ENCODE results near the gene NFKB2.

NFKB2 gene

DNA sequence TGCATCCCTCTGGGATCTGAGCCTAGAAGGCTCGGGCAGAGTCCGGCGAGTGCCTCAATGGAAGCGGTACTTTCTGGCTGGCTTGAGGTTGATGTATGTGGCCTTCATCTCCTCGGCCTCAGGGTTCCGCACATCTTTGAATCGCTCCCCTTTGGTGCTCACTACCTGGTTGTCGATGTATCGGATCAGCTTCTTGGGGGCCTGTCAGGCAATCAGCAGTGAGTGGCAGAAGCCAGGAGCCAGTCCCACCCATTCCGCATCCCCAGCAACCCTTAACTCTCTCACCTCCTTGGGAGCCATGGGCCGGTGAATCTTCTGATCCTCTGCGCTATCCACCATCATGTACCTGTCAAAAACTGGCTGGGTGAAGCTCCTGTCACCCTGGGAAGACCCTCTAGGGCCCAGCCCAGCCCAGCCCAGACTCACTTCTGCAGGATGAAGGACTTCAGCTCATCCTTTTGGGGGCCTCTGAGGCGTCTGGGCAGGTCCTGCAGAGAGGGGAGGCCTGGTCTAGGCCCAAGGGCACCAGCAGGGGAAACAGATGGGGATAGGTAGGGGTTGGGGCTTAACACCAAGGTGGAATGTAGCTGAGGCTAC is 28.0 kb downstream of the NFKB2 start:
- Histone ChIP-seq H3K27me3 (peaks cover 17% of the 10 kb centered on the region), H3K4me3 (ENCODE audit: low read depth in 1 of 2, low read length in 1 of 2) (no peak overlapping the region), H3K4me1 (ENCODE audit: control insufficient read depth in 1 of 2, insufficient read depth in 1 of 2, low read depth in 1 of 2, low read length in 1 of 2) (peaks cover 37 to 45% of the 10 kb centered on the region in 2 experiments), H3K9me3 (no peaks in the 10 kb centered on the region), H3K36me3 (peaks cover 16% of the 10 kb centered on the region), H3K27ac (no peak overlapping the region)
- no peak for TF ChIP-seq CTCF (IDR thresholded peaks at IDR 0.05)

DNA sequence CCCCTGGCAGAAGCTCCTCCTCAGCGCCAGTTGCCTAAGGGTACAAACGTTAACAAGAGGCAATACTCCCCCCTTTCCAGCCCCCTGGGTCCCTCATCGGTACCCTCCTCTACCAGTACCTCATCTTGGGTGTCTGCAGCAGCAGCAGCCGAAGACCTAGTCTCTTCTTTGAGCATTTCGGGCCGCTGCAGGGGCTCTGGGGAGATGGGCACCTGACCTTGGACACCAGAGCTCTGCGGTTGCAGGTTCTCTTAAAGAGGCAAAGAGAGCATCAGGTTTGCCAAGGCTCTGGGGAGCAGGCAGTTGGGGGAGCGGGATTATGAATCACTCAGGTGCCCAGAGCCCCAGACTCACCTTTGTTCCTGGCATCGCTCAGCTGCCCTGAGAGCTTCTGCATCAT is 28.6 kb downstream of the NFKB2 start:
- no peak for TF ChIP-seq CTCF (IDR thresholded peaks at IDR 0.05)
- Histone ChIP-seq H3K9me3 (no peaks in the 10 kb centered on the region), H3K27me3 (peaks cover 10% of the 10 kb centered on the region), H3K36me3 (peaks cover 16% of the 10 kb centered on the region), H3K4me1 (ENCODE audit: control insufficient read depth in 1 of 2, insufficient read depth in 1 of 2, low read depth in 1 of 2, low read length in 1 of 2) (peaks cover 34 to 41% of the 10 kb centered on the region in 2 experiments), H3K27ac (no peak overlapping the region), H3K4me3 (ENCODE audit: low read depth in 1 of 2, low read length in 1 of 2) (no peak overlapping the region)

GRCh38 chr10:102424916-102425315 is 29.4 kb downstream of the NFKB2 start:
- TF ChIP-seq CTCF (IDR thresholded peaks at IDR 0.05): no peak
- H3K4me1 ChIP-seq (ENCODE audit: control insufficient read depth in 1 of 2, insufficient read depth in 1 of 2, low read depth in 1 of 2, low read length in 1 of 2): peaks cover 26 to 33% of the 10 kb centered on the region in 2 experiments

GRCh38 chr10:102425444-102425843 is 29.9 kb downstream of the NFKB2 start:
- peaks cover 21 to 28% of the 10 kb centered on the region in 2 experiments for H3K4me1 ChIP-seq (ENCODE audit: control insufficient read depth in 1 of 2, insufficient read depth in 1 of 2, low read depth in 1 of 2, low read length in 1 of 2)
- no peak overlapping the region for H3K4me3 ChIP-seq (ENCODE audit: low read depth in 1 of 2, low read length in 1 of 2)
- H3K9me3 ChIP-seq: no peaks in the 10 kb centered on the region
- no peaks in the 10 kb centered on the region for H3K27me3 ChIP-seq
- peaks cover 16% of the 10 kb centered on the region for H3K36me3 ChIP-seq
- TF ChIP-seq CTCF (IDR thresholded peaks at IDR 0.05): no peak
- no peak overlapping the region for H3K27ac ChIP-seq

More at GRCh38 chr10:102424916-102425315, 29.4 kb downstream of the NFKB2 start:
- no peak overlapping the region for H3K27ac ChIP-seq
- H3K27me3 ChIP-seq: peaks cover 2% of the 10 kb centered on the region
- H3K36me3 ChIP-seq: peaks cover 16% of the 10 kb centered on the region
- no peaks in the 10 kb centered on the region for H3K9me3 ChIP-seq
- no peak overlapping the region for H3K4me3 ChIP-seq (ENCODE audit: low read depth in 1 of 2, low read length in 1 of 2)

DNA sequence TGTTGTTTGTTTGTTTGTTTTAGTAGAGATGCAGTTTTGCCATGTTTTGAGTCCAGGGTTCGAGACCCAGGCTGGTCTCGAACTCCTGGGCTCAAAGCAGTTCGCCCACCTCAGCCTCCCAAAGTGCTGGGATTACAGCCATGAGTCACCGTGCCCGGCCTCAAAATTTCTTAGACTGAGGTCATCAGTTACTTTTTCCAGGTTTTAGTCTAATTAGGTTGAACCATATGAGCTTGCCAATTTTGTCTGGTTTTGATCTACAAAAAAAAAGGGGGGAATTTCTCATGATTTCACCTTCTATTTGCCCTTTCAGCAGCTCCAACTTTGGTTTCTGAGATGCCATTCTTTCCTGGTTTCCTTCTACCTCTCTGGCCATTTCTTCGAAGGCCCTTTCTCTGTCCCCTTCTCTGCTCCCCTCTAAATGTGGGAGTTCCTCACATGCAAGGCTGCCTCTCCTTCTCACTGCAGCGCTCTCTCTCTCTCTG is 31.3 kb downstream of the NFKB2 start:
- no peak for TF ChIP-seq CTCF (IDR thresholded peaks at IDR 0.05)
- H3K4me1 ChIP-seq (ENCODE audit: control insufficient read depth in 1 of 2, insufficient read depth in 1 of 2, low read depth in 1 of 2, low read length in 1 of 2): peaks cover 20 to 22% of the 10 kb centered on the region in 2 experiments

More for the DNA sequence above, 31.3 kb downstream of the NFKB2 start:
- Histone ChIP-seq H3K36me3 (peaks cover 16% of the 10 kb centered on the region), H3K4me3 (ENCODE audit: low read depth in 1 of 2, low read length in 1 of 2) (no peak overlapping the region), H3K27ac (no peak overlapping the region), H3K27me3 (no peaks in the 10 kb centered on the region), H3K9me3 (no peaks in the 10 kb centered on the region)

All from neutrophil (primary cell).